Transverse colon (tissue), 4 donors: ENCODE results near the gene AMACR. TPM values are rescaled to one million over a fixed set of nuclear protein-coding genes. Genes with fewer than 3 reads are reported as not detected.

Experiments used
- DNase-seq: peaks from one replicate; pipeline ENCODE4 v3.0.0-alpha.2; 2019
- H3K27ac ChIP-seq, 4 donors: fragments of 200-600 bp; sonication (generic); 2 replicates each; pipeline ENCODE4 v1.5.1; 2016 to 2018; ENCODE audit warnings: inconsistent platforms in 4 of 4
- H3K27me3 ChIP-seq: fragments of 200-600 bp; sonication (generic); 2 replicates; pipeline ENCODE4 v1.5.1; 2017; ENCODE audit warnings: inconsistent platforms
- H3K36me3 ChIP-seq, 4 donors: fragments of 200-600 bp; sonication (generic); 2 replicates each; pipeline ENCODE4 v1.5.1; 2017 to 2019; ENCODE audit warnings: inconsistent platforms in 4 of 4
- H3K4me1 ChIP-seq, 4 donors: fragments of 200-600 bp; sonication (generic); 2 replicates each; pipeline ENCODE4 v1.5.1; 2017 to 2020; ENCODE audit warnings: inconsistent platforms in 4 of 4
- H3K4me3 ChIP-seq, 4 donors: fragments of 200-600 bp; sonication (generic); 1 replicate in 1 of 4; 2 replicates in 3 of 4; pipeline versions ENCODE4 v1.5.1 to v1.6.1; 2017 to 2019; ENCODE audit warnings: inconsistent platforms in 4 of 4
- H3K9me3 ChIP-seq, 2 donors: fragments of 200-600 bp; sonication (generic); 2 replicates each; pipeline ENCODE4 v1.5.1; 2017 to 2019; ENCODE audit warnings: inconsistent platforms in 2 of 2
- EP300 ChIP-seq: sonication (generic); formaldehyde crosslinking; IDR thresholded peaks from one replicate; pipeline ENCODE4 v1.6.1; 2017; ENCODE audit warnings: antibody characterized with exemption, low read depth
- POLR2A ChIP-seq: fragments of 450-650 bp; IDR thresholded peaks from one replicate; pipeline ENCODE4 v1.6.1; 2016; ENCODE audit warnings: antibody characterized with exemption, mild to moderate bottlenecking, moderate library complexity
- POLR2AphosphoS5 ChIP-seq, 3 donors: sonication (generic); formaldehyde crosslinking; IDR thresholded peaks; one replicate each; pipeline ENCODE4 v1.6.1; 2016; ENCODE audit warnings: antibody characterized with exemption in 3 of 3
- WGBS, 2 donors: methylation state at CpG; one replicate each; pipeline ENCODE4 v1.1.5; 2018; ENCODE audit warnings: low coverage in 1 of 2; 5-methylcytosine and 5-hydroxymethylcytosine counted together
- in situ Hi-C, 4 donors: fragments of 200-750 bp; cut with MboI; loops; one replicate each; pipeline versions ENCODE4 v1.15.0 to v1.15.1; 2017; ENCODE audit warnings: low sequenced_read_pairs in 3 of 4, low pct_ligation_motif_present in 1 of 4, low pct_unique_long_range_greater_than_20kb in 1 of 4
- intact Hi-C: fragments of 100-400 bp; cut with DNase I; formaldehyde crosslinking; loops from one replicate; pipeline ENCODE4 v1.15.1; 2023; ENCODE audit warnings: low total_unique reads
- total RNA-seq, 4 donors: library from RNA; depleted of rRNA; stranded (reverse); fragments of >200 nt; gene quantifications; one replicate each; pipeline ENCODE4 v1.1.0, GENCODE V29; 2016
- TF ChIP-seq, protein P1 (sequence below), 5 experiments: fragments of 200-600 bp in 3 of 5; fragments of 450-650 bp in 2 of 5; sonication (generic) in 3 of 5; IDR thresholded peaks; 1 replicate in 2 of 5; 2 replicates in 3 of 5; pipeline ENCODE4 v1.5.1; 2016 to 2017; ENCODE audit warnings: antibody characterized with exemption in 5 of 5, inconsistent platforms in 3 of 5, mild to moderate bottlenecking in 2 of 5, moderate library complexity in 1 of 5

Gene AMACR
- total RNA-seq, 4 donors from 2014 or later = 39.1 to 88.1 (median 70.6) TPM

DNA sequence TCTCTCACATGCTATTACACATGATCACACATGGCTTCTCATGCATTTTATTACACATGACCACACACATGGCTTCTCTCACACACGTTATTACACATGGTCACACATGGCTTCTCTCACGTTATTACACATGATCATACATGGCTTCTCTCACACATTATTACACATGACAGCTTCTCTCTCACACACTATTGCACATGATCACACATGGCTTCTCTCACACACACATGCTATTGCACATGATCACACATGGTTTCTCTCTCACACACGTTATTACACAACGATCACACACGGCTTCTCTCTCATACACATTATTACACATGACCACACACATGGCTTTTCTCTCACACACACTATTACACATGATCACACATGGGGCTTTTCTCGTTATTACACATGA lies 22.4 kb downstream of the AMACR start:
- Histone ChIP-seq H3K4me3 (no peak overlapping the region), H3K27me3 (no peaks in the 10 kb centered on the region), H3K36me3 (peaks cover 0 to 29% (median 10%) of the 10 kb centered on the region in 4 donors), H3K9me3 (no peaks in the 10 kb centered on the region), H3K4me1 (no peaks in the 10 kb centered on the region), H3K27ac (no peak overlapping the region)
- in situ Hi-C loops (loop anchor here in 1 of 4 donors (25.0 kb wide), 1 partner anchor 477 kb away; no protein-coding TSS in a partner anchor), intact Hi-C loops (no loop called here)
- no peak for TF ChIP-seq POLR2AphosphoS5 (IDR thresholded peaks at IDR 0.05)
- TF ChIP-seq POLR2A = no peak
- TF ChIP-seq, protein P1, sequence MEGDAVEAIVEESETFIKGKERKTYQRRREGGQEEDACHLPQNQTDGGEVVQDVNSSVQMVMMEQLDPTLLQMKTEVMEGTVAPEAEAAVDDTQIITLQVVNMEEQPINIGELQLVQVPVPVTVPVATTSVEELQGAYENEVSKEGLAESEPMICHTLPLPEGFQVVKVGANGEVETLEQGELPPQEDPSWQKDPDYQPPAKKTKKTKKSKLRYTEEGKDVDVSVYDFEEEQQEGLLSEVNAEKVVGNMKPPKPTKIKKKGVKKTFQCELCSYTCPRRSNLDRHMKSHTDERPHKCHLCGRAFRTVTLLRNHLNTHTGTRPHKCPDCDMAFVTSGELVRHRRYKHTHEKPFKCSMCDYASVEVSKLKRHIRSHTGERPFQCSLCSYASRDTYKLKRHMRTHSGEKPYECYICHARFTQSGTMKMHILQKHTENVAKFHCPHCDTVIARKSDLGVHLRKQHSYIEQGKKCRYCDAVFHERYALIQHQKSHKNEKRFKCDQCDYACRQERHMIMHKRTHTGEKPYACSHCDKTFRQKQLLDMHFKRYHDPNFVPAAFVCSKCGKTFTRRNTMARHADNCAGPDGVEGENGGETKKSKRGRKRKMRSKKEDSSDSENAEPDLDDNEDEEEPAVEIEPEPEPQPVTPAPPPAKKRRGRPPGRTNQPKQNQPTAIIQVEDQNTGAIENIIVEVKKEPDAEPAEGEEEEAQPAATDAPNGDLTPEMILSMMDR (IDR thresholded peaks at IDR 0.05) = no peak
- TF ChIP-seq EP300 = no peak
- WGBS, 2 donors = 95 to 96% methylated on average over 6 of the region's 6 CpGs
- no peak for DNase-seq

DNA sequence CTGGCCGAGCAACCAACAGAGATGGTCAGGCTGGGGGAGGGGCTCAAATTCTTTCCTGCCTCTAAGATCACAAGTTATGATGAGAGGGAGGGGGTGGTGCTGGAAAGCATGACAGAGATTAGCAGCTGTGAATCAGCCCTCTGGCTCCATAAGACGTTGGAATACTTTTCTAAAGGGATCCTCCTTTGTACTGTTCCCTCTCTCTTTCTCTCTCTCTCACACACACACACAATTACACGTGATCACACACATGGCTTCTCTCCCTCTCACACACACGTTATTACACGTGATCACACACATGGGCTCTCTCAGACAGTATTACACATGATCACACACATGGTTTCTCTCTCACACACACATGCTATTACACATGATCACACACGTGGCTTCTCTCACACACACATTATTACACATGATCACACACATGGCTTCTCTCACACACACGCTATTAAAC lies 23.2 kb downstream of the AMACR start, which contains the start of gene SLC45A2:
Gene SLC45A2, minus strand, starts transcription at position 23 of the 454 bp plus-strand sequence. CDS start 110 bp downstream, outside the sequence.
- intact Hi-C loops = no loop called here

DNA sequence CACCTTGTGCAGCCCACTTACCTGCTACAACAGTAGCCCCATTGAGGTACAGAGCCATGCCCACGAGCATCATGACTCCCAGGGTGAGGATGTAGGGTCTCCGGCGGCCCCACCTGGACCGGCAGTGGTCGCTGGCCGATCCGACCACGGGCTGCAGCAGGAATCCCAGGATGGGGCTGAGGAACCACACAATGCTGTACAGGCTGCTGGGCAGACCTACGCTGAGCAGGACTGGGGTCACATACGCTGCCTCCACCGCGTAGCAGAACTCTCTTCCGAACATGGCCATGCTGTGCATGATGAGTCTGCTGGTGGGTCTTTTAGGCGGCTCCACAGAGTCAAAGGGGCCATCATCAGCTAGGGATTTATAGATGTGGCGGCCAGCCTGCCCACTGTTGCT lies 23.7 kb downstream of the AMACR start:
- 95% methylated on average over 15 of the region's 15 CpGs; no CpG with 5 or more reads in 1 of the 2 donors for WGBS, 2 donors

More for the DNA sequence above, 23.2 kb downstream of the AMACR start, which contains the start of gene SLC45A2:
- H3K4me3 ChIP-seq = no peak within 1 kb of the TSS
- H3K9me3 ChIP-seq = no peaks in the 10 kb centered on the region
- 71 to 73% methylated on average over 4 to 7 of the region's 7 CpGs for WGBS, 2 donors
- no peak within 1 kb of the TSS for H3K27ac ChIP-seq
- TF ChIP-seq EP300 (no peak), POLR2AphosphoS5 (IDR thresholded peaks at IDR 0.05) (no peak), POLR2A (no peak)
- TF ChIP-seq, protein P1 (IDR thresholded peaks at IDR 0.05) = no peak
- no peaks in the 10 kb centered on the region for H3K27me3 ChIP-seq
- H3K36me3 ChIP-seq = peaks cover 0 to 29% (median 10%) of the 10 kb centered on the region in 4 donors
- no peak for DNase-seq
- in situ Hi-C loops = loop anchor here in 1 of 4 donors (25.0 kb wide), 1 partner anchor 478 kb away; no protein-coding TSS in a partner anchor
- no peaks in the 10 kb centered on the region for H3K4me1 ChIP-seq

DNA sequence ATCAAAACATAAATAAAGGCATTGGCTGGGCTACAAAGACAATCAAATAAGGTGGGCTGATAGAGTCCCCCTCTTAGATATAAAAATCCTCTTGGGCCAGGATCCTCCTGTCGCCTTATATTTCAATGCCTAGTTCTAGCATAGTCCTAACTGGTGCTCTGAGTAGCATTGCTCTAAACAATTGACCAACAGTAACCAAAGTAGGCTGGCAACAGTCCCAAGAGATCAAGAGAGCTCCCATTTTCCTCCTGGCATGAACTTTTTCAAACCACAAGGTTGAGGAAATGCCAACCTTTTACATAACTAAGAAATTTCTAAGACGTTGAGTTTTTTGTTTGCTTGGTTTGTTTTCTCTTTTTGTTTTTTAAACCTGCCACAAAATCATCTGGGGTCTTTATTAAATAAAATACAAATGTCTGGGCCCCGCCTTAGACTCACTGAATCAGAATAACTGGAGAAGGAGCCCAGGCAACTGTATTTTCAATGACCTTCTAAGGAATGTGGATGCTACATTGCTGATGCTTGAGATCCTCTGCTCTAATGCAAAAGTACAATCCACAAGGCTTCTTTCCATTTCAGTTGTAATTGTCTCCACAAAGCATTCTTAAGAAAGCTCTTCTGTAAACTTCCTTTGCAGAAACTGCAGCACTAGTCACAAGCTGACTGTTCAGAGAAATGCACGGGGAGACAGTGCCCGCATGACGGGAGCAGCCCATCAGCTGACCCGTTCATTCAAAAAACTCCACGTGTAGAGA lies 26.3 kb downstream of the AMACR start:
- intact Hi-C loops (no loop called here), in situ Hi-C loops (loop anchor here in 1 of 4 donors (25.0 kb wide), 1 partner anchor 481 kb away; no protein-coding TSS in a partner anchor)
- Histone ChIP-seq H3K4me3 (no peak overlapping the region), H3K4me1 (no peaks in the 10 kb centered on the region), H3K36me3 (peaks cover 0 to 2% (median 0%) of the 10 kb centered on the region in 4 donors), H3K9me3 (no peaks in the 10 kb centered on the region), H3K27ac (no peak overlapping the region), H3K27me3 (no peaks in the 10 kb centered on the region)
- DNase-seq = no peak
- 77 to 83% methylated on average over 2 to 8 of the region's 8 CpGs for WGBS, 2 donors
- no peak for TF ChIP-seq POLR2A
- TF ChIP-seq, protein P1 (IDR thresholded peaks at IDR 0.05) = no peak
- TF ChIP-seq POLR2AphosphoS5 (IDR thresholded peaks at IDR 0.05) = no peak
- no peak for TF ChIP-seq EP300

More for the DNA sequence above, 23.7 kb downstream of the AMACR start:
- Histone ChIP-seq H3K4me3 (no peak overlapping the region), H3K27me3 (no peaks in the 10 kb centered on the region), H3K27ac (no peak overlapping the region), H3K4me1 (no peaks in the 10 kb centered on the region), H3K36me3 (peaks cover 0 to 28% (median 8%) of the 10 kb centered on the region in 4 donors), H3K9me3 (no peaks in the 10 kb centered on the region)
- TF ChIP-seq POLR2AphosphoS5 (IDR thresholded peaks at IDR 0.05) (no peak), EP300 (no peak), POLR2A (no peak)
- TF ChIP-seq, protein P1 (IDR thresholded peaks at IDR 0.05) = no peak
- in situ Hi-C loops = loop anchor here in 1 of 4 donors (25.0 kb wide), 1 partner anchor 478 kb away; no protein-coding TSS in a partner anchor
- intact Hi-C loops = no loop called here
- DNase-seq = no peak
